ENCODE measurements around the gene HM13.
"Not testable (repeated sequence)": the region's sequence is repeated elsewhere in the genome, so short reads cannot be mapped to it uniquely, and the experiment has no call there.

Gene HM13

DNA sequence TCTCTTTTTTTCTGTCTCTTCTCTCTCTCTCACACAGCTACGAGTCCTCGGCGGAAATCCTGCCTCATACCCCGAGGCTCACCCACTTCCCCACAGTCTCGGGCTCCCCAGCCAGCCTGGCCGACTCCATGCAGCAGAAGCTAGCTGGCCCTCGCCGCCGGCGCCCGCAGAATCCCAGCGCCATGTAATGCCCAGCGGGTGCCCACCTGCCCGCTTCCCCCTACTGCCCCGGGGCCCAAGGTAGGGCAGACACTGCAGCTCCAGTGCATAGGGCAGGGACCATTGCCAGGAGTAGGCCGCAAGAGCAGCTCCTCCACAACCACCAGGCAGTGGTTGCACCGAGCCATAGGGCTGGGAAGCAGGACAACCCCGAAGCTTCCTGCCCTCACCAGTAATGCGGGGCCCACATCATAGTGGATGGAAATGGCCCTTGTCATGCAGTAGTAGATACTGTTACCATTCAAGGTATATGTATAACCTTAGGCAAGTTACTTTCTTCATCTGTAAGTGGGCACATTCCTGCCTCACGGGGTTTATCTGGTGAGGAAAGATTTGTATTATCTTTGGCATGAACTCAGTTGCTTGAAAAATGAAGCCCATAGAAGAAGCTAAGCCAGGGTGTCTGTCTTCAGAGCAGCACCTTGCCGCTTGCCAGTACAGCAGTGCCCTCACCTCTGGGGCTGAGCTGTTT is 53.9 kb downstream of the HM13 start:
- no peak for DNase-seq

DNA sequence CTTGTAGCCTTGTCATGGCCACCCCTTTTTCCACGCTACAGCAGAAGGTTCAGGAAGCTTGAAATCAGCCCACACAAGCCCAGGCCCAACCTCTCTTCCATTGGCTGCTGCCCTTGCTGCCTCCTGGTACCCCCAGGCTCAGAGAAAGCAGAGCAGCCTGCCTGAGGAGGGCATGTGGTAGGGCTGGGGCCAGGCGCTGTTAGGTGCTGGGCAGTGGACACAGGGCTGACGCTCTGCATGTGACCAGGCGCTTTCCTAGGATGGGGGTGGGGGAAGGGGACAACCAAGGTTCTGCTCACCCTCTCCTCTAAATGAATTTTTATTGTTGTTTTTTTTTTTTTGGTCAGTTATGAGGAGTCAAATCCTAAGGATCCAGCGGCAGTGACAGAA is 54.5 kb downstream of the HM13 start:
- DNase-seq = no peak

DNA sequence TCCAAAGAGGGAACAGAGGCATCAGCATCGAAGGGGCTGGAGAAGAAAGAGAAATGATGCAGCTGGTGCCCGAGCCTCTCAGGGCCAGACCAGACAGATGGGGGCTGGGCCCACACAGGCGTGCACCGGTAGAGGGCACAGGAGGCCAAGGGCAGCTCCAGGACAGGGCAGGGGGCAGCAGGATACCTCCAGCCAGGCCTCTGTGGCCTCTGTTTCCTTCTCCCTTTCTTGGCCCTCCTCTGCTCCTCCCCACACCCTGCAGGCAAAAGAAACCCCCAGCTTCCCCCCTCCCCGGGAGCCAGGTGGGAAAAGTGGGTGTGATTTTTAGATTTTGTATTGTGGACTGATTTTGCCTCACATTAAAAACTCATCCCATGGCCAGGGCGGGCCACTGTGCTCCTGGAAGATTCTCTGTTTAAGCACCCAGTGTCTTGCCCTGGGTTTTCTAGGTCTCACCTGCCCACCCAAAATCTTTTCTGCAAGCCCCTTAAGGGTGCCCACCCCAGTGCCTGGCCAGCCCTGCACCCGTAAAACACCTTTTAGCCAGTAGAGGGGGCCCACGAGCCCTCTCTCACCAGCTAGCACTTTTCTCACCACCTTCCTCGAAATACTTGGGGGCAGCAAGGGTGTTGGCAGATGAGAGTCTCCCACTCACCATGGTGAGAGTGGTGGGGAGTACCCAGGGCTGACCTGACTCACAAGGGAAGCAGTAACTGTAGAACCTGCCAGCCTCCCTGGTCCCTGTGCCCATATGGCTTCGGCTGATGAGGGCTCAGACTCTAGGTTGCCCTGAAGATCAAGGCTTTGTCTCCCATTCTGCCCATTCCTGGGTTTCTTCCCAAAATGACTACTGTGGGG is 55.1 kb downstream of the HM13 start:
- peak; percentile 86 for DNase-seq

DNA sequence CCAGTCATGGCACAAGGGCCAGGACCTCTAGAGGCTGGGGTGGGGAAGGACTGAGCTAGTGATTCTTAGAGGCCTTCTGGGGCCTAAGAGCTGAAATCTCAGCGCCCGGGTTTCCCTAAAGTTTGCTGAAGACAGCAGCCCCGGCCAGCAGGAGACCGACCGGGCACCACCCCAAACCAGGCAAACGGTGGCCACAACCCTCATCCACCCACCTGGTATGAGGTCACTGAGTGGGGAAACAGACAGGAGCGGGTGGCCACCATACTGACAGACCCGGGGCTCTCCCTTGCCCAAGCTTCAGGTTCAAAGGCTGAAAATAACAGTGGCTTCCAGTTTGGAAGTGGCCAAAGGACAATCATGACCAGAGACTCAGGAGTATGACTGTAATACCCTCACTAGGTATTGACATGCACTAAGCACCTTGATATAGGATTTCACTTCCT is 55.8 kb downstream of the HM13 start:
- no peak for DNase-seq

DNA sequence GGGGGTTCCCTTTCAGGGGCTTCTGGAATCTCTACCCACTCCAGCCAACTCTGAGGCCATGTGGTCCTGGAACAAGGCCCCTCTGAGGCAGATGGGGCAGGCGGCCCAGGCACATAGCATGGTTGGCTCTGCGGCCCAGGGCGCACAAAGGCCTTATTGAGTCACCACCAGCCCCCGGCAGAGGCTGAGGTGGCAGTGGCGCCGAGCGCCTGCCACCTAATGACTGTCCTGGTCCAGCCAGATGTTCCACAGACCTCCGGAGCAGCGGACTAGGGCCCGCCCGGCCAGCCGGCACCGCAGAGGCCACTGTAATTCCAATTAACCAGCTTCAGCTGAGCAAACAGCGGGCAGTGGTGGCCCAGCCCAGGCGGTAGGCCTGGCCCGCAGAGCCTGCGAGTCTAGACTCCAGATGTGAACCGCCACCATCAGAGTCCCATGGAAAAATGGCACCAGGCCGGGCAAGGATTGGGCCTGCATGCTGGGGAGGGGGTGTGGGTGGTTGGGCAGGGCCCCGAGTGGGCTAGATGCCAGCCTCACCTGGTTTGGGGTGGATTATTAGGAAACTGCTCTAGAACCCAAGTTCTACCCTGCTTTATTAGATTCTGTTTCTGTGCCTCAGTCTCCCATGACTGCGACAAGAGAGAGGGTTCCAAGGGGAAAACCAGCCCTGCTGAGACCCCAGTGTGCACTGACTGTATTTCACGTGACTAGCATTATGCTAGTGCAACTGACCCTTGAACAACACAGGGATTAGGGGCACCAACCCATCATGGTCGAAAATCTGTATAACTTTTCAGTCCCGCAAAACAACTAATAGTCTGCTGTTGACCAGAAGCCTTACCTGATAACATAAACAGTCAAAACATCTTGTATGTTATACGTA is 56.7 kb downstream of the HM13 start:
- DNase-seq = no peak

DNA sequence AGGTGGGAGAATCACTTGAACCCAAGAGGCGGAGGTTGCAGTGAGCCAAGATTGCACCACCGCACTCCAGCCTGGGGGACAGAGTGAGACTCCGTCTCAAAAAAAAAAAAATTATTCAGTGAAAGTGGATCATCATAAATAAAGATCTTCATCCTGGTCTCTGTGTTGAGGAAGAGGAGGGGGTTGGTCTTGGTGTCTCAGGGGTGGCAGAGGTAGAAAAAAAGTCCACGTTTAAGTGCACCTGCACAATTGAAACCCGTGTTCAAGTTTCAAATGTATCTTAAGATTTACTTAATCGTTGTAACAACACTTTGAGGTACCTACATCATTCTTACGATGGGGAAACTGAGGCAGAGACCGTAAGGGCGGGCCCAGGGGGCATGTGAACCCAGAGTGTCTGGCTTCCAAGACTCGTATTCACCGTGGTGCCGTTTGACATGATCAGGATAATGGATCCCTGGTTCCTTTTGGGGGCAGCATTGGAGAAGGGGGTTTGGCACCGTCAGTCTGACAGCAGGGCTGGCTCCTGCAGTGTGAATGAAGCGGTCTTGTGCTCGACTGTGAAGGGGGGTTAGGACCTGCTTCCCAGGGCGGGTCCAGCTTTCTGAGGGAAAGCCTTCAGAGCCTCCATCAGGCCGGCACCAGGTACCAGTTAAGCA is 57.9 kb downstream of the HM13 start:
- DNase-seq = no peak

DNA sequence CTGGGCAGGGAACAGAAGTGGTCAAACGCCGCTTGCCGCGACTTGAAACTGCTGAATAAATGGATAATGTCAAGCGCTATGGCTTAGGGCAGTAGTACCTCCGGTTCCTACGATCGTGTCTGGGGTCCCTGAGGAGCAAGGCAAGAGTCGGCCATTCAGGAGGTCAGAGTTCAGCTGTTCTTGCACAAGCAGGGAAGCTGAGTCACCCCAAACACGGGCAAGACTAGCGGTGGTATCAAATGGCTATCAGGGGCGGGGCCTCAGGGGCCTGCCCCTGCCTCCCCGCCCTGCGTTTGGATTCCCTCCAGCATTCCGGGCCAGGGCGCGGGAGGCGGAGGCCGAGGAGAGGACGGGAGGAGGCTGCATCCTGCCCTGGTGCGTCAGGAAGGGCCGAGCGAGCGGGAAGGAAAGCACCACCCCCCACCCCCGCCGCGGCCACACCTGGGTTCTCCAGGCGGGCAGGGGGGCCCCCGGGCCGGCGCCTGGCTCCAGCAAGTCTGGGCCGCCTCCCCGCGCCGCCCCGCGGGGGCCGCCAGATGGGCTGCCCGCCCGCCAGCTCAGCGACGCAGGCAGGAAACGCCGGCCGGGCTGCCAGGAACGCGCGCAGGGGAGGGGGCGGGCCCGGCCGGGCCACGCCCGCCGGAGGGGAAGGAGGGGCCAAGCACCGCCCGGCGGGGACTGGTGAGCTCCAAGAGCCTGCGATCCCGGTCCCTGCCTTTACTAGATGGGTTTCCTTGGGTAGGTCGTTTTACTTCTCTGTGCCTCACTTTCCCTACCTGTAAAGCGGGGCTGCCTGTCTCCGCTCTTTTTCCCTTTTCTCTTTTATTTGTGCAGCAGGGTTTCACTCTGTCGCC is 58.7 kb downstream of the HM13 start:
- DNase-seq = peak; percentile 94

DNA sequence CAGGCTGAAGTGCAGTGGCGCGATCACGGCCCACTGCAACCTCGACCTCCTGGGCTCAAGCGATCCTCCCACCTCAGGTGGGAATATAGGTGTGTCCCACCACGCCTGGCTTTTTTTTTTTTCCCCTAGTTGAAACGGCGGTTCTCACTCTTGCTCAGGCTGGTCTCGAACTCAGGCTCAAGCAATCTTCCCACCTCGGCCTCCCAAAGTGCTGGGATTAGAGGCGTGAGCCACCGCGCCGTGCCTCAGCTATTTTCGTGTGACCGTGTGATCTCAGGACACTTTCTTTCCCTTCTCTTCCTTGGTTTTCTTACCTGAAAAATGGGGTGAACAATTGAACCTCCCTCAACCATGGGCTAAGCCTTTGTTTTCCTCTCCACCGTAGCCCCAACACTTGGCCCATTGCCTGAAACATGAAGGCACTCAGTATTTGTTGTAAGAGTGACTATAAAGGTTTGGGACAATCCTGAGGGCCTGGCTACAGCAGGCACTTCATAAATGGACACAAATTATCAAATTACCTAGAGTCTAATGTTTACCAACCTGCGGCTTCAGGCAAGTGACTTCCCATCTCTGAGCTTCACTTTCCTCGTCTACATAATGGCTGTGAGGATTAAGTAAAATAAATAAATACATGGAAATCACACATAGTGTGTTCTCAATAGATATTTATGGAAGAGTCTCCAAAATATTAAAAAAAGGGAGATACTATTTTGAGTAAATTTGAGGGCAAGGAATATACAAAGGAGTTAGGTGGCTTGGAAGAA is 59.5 kb downstream of the HM13 start:
- no peak for DNase-seq

DNA sequence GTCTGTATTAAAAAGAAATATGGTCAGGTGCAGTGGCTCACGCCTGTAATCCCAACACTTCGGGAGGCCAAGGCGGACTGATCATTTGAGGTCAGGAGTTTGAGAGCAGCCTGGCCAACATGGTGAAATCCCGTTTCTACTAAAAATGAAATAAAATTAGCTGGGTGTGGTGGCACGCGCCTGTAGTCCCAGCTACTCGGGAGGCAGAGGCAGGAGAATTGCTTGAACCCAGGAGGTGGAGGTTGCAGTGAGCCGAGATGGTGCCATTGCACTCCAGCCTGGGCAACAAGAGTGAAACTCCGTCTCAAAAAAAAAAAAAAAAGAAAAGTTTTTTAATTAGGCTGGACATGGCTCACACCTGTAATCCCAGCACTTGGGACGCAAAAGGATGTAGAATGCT is 60.7 kb downstream of the HM13 start:
- not testable (repeated sequence) for DNase-seq

DNA sequence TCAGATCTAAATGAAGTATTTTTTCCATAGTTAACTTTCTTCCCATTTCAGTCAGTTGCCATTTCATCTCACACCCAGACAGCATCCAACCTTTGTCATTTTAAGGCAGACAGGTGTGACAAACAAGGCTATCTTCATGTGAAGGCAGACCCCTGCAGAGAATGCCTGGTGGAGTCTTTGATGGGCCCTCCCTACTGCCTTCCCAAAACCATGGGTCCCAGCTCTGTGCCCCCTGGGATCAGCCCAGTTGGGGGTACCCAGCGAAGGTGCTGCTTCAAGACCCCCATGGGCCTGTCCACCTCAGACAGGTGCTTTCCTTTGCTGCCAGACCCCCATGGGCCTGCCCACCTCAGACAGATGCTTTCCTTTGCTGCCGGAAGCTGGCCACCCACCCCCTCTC is 62.5 kb downstream of the HM13 start:
- no peak for DNase-seq

DNA sequence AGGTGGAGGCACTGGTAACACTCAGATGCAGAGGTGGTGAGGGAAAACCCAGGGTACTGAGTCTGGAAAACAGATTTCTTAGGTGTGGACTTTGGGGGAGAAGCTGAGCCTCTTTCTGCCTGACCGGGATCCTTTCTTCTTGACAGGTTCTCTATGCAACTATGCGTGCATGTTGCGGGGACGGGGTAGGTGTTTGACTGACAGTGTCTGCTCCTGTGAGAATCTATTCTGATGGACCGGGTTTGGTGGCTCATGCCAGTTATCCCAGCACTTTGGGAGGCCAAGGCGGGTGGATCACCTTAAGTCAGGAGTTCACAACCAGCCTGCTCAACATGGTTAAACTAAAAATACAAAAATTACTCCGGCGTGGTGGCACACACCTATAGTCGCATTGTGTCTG is 63.0 kb downstream of the HM13 start:
- DNase-seq = no peak

DNA sequence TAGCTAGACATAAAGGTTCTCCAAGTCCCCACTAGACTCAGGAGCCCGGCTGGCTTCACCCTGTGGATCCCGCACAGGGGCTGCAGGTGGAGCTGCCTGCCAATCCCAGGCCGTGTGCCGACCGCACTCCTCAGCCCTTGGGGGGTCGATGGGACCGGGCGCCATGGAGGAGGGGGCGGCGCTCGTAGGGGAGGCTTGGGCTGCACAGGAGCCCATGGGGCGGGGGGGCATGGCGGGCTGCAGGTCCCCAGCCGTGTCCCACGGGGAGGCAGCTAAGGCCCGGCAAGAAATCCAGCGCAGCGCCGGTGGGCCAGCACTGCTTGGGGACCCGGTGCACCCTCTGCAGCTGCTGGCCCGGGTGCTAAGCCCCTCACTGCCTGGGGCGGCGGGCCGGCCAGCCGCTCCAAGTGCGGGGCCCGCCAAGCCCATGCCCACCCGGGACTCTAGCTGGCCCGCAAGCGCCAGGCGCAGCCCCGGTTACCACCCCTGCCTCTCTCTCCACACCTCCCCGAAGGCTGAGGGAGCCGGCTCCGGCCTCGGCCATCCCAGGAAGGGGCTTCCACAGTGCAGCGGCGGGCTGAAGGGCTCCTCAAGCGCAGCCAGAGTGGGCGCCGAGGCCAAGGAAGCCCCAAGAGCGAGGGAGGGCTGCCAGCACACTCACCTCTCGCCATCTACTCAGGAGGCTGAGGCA is 64.4 kb downstream of the HM13 start:
- DNase-seq = no peak

DNA sequence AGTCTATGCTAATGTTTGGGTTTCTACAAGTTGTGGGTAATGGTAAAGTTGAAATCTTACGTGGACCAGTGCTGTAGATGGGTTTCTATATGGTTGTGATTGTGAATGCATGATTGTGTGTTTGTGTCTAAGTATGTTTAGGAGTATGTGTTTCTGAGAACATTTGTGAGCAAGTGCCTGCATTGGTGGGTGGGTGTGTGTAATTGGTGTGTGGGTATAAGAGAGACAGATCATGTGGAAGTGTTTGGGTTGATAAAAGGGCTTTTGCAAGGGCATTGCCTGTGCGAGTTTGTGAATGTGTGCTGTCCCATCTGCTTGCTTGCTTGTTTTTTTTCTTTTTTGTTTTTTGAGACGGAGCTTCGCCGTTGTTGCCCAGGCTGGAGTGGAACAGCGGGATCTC is 65.0 kb downstream of the HM13 start:
- no peak for DNase-seq

DNA sequence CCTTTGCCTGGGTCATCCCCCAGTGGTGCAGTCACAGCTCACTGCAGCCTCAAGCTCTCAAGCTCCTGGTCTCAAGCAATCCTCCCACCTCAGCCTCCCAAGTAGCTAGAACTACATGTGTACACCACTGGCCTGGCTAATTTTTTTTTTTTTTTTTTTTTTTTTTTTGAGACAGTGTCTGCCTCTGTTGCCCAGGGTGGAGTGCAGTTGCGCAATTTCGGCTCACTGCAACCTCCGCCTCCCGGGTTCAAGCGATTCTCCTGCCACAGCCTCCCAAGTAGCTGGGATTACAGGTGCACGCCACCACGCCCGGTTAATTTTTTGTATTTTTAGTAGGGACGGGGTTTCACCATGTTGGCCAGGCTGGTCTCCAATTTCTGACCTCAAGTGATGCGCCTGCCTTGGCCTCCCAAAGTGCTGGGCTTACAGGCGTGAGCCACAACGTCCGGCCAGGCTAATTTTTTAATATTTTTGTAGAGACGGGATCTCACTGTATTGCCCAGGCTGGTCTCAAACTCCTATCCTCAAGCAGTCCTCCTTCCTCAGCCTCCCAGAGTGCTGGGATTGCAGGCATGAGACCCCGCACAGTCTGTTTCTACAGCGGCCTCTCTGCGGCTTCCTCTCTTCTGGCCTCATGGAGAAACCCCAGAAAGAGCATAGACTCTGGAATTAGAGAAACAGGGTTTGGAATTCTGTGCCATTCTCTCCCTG is 65.9 kb downstream of the HM13 start:
- not testable (repeated sequence) for DNase-seq

DNA sequence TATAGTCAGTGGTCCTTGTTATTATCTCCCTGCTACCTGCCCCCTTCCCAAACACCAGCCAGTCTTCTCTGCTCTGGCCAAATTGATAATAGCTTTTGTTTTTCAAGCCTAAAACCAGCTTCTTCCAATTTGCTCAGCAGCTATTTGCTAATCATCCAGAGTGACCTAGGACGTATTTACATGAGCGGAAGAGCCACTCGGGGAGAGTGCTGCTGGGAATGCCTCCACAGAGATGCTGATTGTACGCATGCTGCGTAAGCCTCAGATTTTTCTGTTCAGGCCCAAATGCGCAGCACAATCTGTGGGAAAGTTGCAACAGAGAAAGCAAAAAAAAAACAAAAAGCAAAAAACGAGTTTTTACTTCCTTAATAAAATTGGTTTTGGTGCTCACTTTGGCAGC is 66.5 kb downstream of the HM13 start:
- no peak for DNase-seq

DNA sequence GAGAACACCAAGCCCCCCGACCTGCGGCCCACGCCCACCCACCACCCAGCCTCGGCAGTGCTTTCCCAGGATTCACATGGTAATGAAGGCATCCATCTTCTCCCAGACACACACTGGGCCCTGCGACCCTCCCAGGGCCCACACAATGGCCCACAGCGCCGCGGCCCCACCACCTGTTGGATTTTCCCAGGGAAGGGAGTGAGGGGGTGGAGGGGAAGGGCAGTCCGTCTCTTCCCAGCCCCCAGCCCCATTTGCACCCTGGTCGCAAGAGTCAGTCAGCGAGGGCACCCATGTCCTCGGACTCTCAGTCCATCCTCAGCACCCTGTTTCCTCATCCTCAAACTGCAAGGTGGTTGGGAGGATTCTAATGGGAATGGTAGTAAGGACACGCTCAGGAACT is 67.1 kb downstream of the HM13 start:
- DNase-seq = no peak

DNA sequence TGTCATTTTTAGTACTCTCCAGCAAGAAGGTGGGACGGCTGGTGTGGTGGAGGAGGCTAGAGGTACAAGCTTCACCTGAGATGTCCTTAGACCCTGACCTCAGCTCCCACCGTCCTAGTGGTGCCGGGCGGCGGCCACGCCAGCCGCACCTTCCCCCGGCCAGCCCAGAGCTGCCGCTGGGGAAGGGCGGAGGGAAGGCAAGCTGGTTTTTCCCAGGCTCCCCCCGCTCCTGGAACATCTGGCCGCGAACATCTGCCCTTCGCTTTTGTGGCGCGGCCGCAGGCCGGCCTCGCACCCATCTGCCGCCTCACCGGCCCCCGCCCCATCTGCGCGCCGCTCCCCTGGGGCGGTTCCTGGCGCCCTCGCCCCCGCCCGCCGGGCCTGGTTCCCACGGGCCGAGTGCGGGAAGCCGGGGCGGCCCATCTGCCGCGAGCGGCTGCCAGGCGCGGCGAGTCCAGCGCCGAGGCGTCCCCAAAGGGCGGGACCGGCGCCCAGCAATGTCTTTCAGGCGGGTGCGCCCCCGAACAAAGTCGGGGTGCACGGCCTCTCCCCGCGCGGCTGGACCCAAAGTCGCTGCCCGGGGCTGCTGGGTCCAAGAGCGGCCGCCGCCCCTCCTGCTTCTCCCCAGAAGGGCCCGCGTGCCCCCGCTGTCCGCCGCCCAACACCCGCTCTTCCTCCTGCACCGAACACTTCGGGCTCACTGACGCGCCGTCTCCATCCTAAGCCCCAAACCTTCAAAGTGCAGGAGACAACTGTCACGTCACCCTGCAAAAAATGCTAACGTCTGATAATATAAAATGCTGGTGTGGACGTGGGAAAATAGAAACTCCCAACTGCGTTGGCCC is 73.5 kb downstream of the HM13 start:
- DNase-seq = no peak

DNA sequence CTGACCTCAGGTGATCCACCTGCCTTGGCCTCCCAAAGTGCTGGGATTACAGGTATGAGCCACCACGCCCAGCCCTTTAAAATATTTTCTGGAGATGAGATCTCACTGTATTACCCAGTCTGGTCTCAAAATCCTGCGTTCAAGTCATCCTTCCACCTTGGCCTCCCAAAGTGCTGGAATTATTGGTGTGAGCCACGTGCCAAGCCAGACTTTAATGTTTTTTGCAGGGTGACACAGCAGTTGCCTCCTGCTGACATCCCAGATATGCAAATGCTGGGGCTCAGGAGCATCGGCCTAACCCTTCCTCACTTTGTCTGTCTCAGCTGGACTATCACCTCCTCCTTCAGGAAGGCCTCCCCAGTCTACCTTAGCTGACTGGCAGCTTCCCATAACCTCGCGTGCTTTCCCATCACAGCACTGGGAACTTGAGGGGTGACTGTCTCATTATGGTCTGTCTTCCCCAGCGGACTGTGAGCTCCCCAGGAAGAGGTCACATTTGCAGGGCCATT is 76.5 kb downstream of the HM13 start:
- DNase-seq = no peak
